Measurements from ENCODE around the gene PDE9A. TPM values are rescaled to one million over a fixed set of nuclear protein-coding genes. Genes with fewer than 3 reads are reported as not detected.

PDE9A gene
- total and polyA plus RNA-seq, 2 experiments from 2014 or later = 26.5 to 31.1 TPM

DNA sequence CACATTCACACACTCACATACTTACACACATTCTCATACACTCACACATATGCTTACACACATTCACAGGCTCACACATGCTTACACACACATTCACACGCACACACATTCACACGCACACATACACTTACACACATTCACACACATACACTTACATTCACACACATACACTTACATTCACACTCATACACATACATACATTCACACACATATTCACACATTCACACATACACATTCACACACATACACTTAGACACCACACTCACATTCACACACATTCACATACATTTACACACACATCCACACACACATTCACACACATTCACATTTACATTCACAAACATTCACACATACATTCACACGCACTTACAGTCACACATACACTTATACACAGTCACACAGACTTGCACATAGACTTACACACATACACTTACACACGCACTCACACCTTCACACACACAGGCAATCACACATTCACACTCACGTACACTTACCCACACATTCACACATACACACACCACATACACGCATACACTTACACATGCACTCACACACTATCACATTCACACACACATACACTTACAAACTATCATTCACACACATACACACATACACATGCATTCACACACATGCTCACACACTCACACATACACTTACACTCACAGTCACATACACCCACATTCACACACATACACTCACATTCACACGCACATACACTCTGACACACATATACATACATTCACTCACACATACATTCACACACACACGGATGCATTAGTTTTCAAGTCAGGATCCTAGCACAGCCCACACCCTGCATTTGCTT, 16.8 kb downstream of the PDE9A start:
- no peaks in the 10 kb centered on the region for H3K9me3 Mint-ChIP-seq

More for the DNA sequence above, 16.8 kb downstream of the PDE9A start:
- Mint-ChIP-seq H3K27me3 (ENCODE audit: insufficient read depth, low read depth, poor library complexity) (no peaks in the 10 kb centered on the region), H3K4me1 (peaks cover 59% of the 10 kb centered on the region), H3K36me3 (ENCODE audit: low read depth) (no peaks in the 10 kb centered on the region; the same call in 2 of the 3 replicates), H3K27ac (no peak overlapping the region), H3K4me3 (no peak overlapping the region)
- Histone ChIP-seq H3F3A (replicated peaks; ENCODE audit: low read depth) (peaks cover 21% of the 10 kb centered on the region; the same call in 1 of the 2 replicates), H3K27me3 (ENCODE audit: insufficient read depth) (no peaks in the 10 kb centered on the region), H3K27ac (ENCODE audit: low read depth) (no peak overlapping the region), H3K4me1 (ENCODE audit: insufficient read depth) (peaks cover 31% of the 10 kb centered on the region), H2AFZ (no peak overlapping the region), H3K36me3 (ENCODE audit: insufficient read depth) (no peaks in the 10 kb centered on the region), H3K4me2 (no peak overlapping the region), H3K79me2 (replicated peaks; ENCODE audit: insufficient read depth) (peaks cover 34% of the 10 kb centered on the region), H3K4me3 (no peak overlapping the region), H4K20me1 (replicated peaks; ENCODE audit: insufficient read depth) (peaks cover 30% of the 10 kb centered on the region), H3K9me2 (ENCODE audit: insufficient read depth) (no peaks in the 10 kb centered on the region)
- DNase-seq (ENCODE audit: low spot score) (no peak), ATAC-seq (no peak)
- TF ChIP-seq EZH2 (IDR thresholded peaks at IDR 0.05; ENCODE audit: low read depth, unreplicated experiment) (no peak), CREB1 (CRISPR knock-in tag; IDR thresholded peaks at IDR 0.05; ENCODE audit: low read depth) (no peak), NANOG (IDR thresholded peaks at IDR 0.05; ENCODE audit: borderline replicate concordance) (no peak)
- TF ChIP-seq, protein P1, sequence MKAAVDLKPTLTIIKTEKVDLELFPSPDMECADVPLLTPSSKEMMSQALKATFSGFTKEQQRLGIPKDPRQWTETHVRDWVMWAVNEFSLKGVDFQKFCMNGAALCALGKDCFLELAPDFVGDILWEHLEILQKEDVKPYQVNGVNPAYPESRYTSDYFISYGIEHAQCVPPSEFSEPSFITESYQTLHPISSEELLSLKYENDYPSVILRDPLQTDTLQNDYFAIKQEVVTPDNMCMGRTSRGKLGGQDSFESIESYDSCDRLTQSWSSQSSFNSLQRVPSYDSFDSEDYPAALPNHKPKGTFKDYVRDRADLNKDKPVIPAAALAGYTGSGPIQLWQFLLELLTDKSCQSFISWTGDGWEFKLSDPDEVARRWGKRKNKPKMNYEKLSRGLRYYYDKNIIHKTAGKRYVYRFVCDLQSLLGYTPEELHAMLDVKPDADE (IDR thresholded peaks at IDR 0.05) = no peak
- TF ChIP-seq, protein P2, sequence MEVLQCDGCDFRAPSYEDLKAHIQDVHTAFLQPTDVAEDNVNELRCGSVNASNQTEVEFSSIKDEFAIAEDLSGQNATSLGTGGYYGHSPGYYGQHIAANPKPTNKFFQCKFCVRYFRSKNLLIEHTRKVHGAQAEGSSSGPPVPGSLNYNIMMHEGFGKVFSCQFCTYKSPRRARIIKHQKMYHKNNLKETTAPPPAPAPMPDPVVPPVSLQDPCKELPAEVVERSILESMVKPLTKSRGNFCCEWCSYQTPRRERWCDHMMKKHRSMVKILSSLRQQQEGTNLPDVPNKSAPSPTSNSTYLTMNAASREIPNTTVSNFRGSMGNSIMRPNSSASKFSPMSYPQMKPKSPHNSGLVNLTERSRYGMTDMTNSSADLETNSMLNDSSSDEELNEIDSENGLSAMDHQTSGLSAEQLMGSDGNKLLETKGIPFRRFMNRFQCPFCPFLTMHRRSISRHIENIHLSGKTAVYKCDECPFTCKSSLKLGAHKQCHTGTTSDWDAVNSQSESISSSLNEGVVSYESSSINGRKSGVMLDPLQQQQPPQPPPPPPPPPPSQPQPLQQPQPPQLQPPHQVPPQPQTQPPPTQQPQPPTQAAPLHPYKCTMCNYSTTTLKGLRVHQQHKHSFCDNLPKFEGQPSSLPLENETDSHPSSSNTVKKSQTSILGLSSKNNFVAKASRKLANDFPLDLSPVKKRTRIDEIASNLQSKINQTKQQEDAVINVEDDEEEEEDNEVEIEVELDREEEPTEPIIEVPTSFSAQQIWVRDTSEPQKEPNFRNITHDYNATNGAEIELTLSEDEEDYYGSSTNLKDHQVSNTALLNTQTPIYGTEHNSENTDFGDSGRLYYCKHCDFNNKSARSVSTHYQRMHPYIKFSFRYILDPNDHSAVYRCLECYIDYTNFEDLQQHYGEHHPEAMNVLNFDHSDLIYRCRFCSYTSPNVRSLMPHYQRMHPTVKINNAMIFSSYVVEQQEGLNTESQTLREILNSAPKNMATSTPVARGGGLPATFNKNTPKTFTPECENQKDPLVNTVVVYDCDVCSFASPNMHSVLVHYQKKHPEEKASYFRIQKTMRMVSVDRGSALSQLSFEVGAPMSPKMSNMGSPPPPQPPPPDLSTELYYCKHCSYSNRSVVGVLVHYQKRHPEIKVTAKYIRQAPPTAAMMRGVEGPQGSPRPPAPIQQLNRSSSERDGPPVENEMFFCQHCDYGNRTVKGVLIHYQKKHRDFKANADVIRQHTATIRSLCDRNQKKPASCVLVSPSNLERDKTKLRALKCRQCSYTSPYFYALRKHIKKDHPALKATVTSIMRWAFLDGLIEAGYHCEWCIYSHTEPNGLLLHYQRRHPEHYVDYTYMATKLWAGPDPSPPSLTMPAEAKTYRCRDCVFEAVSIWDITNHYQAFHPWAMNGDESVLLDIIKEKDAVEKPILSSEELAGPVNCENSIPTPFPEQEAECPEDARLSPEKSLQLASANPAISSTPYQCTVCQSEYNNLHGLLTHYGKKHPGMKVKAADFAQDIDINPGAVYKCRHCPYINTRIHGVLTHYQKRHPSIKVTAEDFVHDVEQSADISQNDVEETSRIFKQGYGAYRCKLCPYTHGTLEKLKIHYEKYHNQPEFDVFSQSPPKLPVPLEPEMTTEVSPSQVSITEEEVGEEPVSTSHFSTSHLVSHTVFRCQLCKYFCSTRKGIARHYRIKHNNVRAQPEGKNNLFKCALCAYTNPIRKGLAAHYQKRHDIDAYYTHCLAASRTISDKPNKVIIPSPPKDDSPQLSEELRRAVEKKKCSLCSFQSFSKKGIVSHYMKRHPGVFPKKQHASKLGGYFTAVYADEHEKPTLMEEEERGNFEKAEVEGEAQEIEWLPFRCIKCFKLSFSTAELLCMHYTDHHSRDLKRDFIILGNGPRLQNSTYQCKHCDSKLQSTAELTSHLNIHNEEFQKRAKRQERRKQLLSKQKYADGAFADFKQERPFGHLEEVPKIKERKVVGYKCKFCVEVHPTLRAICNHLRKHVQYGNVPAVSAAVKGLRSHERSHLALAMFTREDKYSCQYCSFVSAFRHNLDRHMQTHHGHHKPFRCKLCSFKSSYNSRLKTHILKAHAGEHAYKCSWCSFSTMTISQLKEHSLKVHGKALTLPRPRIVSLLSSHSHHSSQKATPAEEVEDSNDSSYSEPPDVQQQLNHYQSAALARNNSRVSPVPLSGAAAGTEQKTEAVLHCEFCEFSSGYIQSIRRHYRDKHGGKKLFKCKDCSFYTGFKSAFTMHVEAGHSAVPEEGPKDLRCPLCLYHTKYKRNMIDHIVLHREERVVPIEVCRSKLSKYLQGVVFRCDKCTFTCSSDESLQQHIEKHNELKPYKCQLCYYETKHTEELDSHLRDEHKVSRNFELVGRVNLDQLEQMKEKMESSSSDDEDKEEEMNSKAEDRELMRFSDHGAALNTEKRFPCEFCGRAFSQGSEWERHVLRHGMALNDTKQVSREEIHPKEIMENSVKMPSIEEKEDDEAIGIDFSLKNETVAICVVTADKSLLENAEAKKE (CRISPR knock-in tag; IDR thresholded peaks at IDR 0.05) = no peak
- TF ChIP-seq, protein P3, sequence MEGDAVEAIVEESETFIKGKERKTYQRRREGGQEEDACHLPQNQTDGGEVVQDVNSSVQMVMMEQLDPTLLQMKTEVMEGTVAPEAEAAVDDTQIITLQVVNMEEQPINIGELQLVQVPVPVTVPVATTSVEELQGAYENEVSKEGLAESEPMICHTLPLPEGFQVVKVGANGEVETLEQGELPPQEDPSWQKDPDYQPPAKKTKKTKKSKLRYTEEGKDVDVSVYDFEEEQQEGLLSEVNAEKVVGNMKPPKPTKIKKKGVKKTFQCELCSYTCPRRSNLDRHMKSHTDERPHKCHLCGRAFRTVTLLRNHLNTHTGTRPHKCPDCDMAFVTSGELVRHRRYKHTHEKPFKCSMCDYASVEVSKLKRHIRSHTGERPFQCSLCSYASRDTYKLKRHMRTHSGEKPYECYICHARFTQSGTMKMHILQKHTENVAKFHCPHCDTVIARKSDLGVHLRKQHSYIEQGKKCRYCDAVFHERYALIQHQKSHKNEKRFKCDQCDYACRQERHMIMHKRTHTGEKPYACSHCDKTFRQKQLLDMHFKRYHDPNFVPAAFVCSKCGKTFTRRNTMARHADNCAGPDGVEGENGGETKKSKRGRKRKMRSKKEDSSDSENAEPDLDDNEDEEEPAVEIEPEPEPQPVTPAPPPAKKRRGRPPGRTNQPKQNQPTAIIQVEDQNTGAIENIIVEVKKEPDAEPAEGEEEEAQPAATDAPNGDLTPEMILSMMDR (conservative IDR thresholded peaks at IDR 0.05; ENCODE audit: low read depth in 2 of 2) = no peak
- TF ChIP-seq, protein P4, sequence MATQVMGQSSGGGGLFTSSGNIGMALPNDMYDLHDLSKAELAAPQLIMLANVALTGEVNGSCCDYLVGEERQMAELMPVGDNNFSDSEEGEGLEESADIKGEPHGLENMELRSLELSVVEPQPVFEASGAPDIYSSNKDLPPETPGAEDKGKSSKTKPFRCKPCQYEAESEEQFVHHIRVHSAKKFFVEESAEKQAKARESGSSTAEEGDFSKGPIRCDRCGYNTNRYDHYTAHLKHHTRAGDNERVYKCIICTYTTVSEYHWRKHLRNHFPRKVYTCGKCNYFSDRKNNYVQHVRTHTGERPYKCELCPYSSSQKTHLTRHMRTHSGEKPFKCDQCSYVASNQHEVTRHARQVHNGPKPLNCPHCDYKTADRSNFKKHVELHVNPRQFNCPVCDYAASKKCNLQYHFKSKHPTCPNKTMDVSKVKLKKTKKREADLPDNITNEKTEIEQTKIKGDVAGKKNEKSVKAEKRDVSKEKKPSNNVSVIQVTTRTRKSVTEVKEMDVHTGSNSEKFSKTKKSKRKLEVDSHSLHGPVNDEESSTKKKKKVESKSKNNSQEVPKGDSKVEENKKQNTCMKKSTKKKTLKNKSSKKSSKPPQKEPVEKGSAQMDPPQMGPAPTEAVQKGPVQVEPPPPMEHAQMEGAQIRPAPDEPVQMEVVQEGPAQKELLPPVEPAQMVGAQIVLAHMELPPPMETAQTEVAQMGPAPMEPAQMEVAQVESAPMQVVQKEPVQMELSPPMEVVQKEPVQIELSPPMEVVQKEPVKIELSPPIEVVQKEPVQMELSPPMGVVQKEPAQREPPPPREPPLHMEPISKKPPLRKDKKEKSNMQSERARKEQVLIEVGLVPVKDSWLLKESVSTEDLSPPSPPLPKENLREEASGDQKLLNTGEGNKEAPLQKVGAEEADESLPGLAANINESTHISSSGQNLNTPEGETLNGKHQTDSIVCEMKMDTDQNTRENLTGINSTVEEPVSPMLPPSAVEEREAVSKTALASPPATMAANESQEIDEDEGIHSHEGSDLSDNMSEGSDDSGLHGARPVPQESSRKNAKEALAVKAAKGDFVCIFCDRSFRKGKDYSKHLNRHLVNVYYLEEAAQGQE (IDR thresholded peaks at IDR 0.05; ENCODE audit: unreplicated experiment) = no peak
